GM19372 (cell line): Measurements from ENCODE around the gene DBNL.

Experiments used
- ATAC-seq: cut with Tn5 transposase; IDR thresholded peaks from one replicate; pipeline ENCODE4 v1.9.1; 2021; ENCODE audit warnings: mild to moderate bottlenecking, low read depth, moderate library complexity; ENCODE audit not compliant: unreplicated experiment

DBNL gene

GRCh38 chr7:44040493-44040891 lies 4.0 kb upstream of the DBNL start:
- ATAC-seq: peak; percentile 35

- ATAC-seq: no peak
Measured at GRCh38 chr7:44042221-44042620, 2.3 kb upstream of the DBNL start.

- no peak for ATAC-seq
Measured at GRCh38 chr7:44043902-44044301, 600 bp upstream of the DBNL start.

GRCh38 chr7:44045226-44046014 lies 918 bp downstream of the DBNL start:
- ATAC-seq: no peak

GRCh38 chr7:44046321-44047061 lies 2.0 kb downstream of the DBNL start:
- ATAC-seq: no peak

DNA sequence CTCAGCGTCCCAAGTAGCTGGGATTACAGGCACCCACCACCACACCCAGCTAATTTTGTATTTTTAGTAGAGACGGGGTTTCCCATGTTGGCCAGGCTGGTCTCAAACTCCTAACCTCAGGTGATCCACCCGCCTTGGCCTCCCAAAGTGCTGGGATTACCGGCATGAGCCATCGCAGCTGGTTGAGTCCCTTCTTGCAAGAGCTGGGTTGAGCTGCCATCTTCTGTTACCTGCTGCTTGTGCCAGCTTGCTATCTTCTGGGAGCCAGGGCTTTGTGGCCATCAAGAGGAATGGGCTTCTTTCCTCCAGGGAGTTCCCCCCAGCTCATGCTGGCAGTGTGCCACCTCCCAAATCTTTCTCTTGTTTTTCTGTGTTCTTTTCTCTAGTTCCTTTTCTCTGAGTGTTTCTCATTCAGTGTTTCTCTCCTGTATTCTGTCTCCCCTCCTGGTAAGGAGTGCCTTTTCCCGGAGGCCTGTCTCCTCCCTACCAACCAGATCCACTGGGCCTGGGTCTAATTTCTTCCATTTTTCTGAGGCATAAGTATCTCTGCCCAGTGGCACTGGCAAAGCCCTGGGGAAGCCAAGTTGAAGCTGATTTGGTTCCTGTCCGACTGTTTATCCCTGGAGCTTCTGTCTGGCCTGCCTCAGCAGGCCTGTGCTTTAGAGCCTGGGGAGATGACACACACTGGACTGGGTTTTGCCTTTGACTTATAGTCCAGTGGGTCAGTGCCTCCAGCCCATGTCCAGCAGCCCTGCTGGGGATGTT lies 3.7 kb downstream of the DBNL start:
- ATAC-seq: no peak

GRCh38 chr7:44050121-44050914 lies 5.8 kb downstream of the DBNL start:
- no peak for ATAC-seq

DNA sequence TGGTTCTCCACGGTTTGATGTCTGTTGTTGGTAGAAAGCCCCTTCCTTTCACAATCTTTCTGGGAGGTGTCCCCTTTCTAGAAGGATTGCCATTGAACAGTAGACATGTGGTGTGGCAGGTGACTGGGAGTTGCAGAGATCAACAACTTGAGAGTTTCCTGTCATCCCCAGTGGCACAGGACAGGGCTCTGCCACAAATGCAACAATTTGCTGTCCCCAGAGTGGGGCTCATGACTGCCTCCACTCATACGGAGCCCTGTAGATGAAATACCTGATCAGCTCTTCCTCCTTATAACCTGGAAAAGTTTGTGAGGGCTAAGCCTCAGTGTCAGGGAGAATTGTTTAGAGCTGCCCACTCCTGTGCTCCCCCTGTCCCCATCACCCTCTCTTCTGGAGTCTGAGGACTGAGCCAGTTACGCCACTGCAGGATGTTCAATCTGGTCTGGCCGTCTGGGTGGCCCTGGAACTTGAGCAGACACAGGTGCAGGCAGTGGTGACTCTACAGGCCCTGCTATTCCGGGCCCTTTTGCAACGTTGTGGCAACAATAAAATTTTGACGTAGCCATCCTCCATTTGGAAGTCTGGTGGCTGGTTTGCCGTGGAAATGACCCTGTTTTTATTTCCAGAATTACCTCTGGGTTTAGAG lies 6.5 kb downstream of the DBNL start:
- ATAC-seq: no peak

DNA sequence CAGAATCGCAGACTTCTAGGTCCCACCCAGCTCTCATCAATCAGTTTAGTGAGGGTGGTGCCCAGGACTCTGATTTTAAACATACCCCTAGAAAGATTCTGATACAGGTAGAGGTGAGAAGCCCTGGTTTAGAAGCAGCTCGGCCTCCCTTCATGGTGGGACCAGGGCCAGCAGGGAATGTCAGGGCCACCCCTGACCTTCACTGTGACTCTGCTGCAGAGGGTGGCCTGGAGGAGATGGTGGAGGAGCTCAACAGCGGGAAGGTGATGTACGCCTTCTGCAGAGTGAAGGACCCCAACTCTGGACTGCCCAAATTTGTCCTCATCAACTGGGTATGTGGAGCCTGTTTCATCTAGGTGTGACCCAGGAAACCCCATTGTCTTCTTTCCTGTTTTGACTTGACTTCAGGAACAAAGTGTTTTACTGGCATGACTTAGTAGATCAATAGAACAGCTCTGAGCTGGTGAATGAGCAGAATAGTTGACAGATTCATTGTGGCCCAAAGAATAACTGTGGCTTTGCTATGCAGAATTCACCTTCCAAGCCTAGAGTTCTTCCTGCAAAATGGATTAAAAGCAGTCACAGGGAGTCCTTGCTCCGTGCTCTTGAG lies 7.2 kb downstream of the DBNL start:
- no peak for ATAC-seq

- ATAC-seq: no peak
Measured at GRCh38 chr7:44052771-44053365, 8.4 kb downstream of the DBNL start.

- ATAC-seq: no peak
Measured at GRCh38 chr7:44056681-44057080, 12.2 kb downstream of the DBNL start.

DNA sequence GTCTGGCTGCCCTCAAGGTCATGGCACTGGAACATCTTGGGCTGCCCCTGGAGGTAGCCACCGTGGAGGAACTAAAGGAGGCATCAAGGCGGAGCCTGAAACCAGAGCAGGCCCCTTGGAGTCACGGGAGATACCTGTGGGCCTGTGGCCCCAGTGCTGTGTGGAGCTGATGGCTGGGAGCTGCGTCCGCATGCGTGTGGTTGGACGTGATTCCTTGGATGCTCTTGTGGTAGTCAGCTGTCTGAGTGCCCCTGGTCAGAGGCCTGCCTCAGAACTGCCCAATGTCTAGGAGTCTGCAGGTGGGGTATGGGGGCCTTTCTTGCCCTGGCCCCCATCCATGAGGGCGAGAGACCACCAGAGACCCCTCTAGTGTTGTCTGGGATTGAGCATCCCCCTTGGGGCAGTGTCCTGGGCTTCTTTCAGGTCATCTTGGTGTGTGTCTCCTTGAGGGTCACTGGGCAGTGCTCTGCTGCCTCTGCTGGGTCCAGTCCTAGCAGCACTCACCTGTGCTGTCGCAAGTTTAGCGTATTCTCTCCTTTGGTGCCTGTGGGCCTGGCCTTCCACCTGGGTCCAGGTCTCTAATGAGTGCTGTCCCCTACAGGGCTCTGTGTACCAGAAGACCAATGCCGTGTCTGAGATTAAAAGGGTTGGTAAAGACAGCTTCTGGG lies 12.8 kb downstream of the DBNL start:
- ATAC-seq: no peak

- ATAC-seq: no peak
Measured at GRCh38 chr7:44057849-44058758, 13.6 kb downstream of the DBNL start.

DNA sequence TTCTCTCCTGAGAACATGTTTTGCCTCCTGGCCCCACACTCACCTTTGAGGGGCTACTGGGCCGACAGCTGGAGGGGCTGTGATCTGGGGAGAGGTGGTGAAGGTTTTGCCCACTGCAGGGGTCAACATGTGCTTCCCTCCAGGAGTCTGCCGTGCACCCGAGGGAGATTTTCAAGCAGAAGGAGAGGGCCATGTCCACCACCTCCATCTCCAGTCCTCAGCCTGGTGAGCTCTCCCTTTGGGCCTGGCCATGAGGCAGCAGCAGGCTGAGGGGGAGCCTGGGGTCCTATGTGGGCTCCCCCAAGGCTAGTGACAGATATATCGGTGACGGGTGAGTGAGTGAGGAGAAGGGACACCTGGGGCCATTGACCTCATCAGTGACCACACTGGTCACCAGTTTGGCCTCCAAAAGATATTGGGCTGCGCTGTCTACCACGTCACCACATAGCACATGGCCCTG lies 14.3 kb downstream of the DBNL start:
- no peak for ATAC-seq

- peak; percentile 68 for ATAC-seq
Measured at GRCh38 chr7:44059219-44060090, 15.0 kb downstream of the DBNL start.

GRCh38 chr7:44060091-44060947 lies 15.8 kb downstream of the DBNL start:
- no peak for ATAC-seq
